HG03457 (cell line): ENCODE data around the gene RBBP4.
"Not testable (repeated sequence)": the region's sequence is repeated elsewhere in the genome, so short reads cannot be mapped to it uniquely, and the experiment has no call there.

Experiments used
- ATAC-seq: cut with Tn5 transposase; IDR thresholded peaks from one replicate; pipeline ENCODE4 v1.9.1; 2021; ENCODE audit warnings: moderate number of reproducible peaks; ENCODE audit not compliant: unreplicated experiment

Gene RBBP4

GRCh38 chr1:32636914-32637645 is 13.9 kb upstream of the RBBP4 start:
- no peak for ATAC-seq

DNA sequence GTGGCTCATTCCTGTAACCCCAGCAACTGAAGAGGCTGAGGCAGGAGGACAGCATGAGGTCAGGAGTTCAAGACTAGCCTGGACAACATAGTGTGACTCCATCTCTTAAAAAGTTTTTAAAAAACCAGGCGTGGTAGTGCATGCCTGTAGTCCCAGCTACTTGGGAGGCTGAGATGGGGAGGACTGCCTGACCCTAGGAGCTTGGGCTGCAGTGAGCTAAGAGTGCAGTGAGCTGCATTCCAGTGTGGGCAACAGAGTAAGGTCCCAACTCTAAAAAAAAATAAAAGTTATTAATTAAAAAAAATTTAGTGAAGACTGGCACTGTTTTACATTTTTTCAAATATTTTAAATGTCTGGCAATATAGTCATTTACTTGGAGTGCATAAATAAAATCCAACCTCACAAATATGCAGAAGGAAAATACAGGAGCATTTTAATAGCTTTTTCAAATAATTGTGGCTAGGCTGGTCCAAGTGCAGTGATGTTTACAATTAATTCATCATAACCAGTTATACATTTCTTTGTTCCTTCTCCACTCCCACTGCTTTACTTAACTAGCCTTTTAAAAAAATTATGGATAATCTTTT is 11.4 kb upstream of the RBBP4 start:
- ATAC-seq = no peak

DNA sequence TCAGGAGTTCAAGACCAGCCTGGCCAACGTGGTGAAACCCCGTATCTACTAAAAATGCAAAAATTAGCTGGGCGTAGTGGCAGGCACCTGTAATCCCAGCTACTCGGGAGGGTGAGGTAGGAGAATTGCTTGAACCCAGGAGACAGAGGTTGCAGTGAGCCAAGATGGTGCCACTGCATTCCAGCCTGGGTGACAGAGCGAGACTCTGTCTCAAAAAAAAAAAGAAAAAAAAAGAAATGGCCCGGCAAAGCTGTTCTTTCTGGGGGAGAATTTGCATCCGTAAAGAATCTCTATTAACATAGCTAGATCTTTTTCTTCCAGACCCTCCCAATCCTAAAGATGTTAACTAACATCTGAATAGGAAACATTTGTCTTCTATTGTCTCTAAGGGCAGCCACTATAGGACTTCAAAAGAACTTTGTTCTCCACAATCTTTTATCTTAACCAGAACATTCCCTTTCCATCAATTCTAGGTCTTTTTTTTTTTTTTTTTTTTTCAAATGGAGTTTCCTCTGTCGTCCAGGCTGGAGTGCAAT is 8.6 kb upstream of the RBBP4 start:
- ATAC-seq = not testable (repeated sequence)

GRCh38 chr1:32644426-32644825 is 6.6 kb upstream of the RBBP4 start:
- ATAC-seq = no peak

- no peak for ATAC-seq
Observed at GRCh38 chr1:32647308-32648134, 3.5 kb upstream of the RBBP4 start.

DNA sequence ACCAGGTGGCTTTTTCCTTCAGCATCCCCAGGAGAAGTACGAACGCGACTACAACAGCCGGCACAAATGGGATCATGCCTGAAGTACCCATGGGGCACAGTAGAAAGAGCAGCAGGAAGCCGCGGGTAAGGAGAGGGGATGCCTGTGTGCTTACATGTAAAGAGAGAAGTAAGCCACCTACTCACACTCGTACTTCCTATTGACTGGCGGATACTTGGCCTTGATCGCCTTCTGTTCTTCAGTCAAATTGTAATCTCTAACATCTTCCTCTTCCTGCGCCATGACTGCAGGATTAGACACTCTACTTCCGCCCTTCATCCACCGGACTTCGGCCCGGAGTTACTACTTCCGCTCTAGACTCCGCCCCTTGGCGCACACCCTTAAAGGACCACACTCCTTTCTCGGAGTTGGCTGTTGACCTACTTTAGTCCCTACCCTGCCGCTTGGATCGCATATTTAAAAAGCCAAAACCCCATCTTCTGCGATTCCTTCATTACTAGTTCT is 708 bp upstream of the RBBP4 start, which contains the start of gene ZBTB8OS:
TSS of gene ZBTB8OS (minus strand) at position 303 of the 504 bp plus-strand sequence. CDS start at position 282, 21 bp downstream.
- ATAC-seq = peak; percentile 39

DNA sequence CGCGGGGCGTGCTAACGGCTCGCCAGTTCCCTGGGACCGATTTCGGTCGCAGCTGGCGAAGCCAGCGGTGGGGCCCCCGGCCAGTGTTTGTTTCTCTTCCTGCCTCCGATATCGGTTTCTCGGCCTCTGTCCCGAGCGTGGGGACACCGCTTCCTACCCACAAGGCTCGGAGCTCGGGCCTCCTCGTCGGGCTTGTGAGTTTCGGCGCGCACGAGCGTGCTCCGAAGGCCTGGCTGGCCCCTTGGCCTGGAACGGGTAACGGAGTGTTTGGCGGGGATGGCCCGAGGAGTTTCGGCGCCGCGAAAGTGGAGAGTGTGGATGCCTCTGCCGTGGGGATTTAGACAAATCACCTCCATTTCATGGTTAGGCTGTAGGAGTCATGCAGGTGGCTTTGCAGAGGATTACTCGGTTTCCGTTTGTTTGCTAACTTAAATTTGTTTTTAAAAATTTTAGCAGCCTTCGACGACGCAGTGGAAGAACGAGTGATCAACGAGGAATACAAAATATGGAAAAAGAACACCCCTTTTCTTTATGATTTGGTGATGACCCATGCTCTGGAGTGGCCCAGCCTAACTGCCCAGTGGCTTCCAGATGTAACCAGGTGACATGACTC is 559 bp downstream of the RBBP4 start:
- peak; percentile 14 for ATAC-seq

GRCh38 chr1:32652244-32652962 is 1.4 kb downstream of the RBBP4 start:
- ATAC-seq = no peak

DNA sequence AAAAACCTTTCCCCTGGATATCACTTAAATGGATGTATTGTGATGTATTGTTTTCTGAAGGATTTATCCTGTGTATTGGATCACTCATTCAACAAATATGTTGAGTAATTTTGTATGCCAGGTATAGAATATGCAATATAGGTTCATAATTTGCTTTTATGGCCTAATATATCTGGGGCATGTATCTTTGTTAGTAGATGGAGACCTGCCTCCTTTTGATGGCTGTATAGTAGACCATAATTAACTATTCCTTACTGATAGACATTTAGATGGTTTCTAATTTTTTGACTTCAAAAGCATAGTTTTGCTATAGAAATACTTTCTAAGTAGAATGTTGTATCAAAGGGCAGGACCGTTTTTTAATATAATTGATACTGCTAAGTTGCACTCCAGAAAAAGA is 8.6 kb downstream of the RBBP4 start:
- ATAC-seq = no peak

DNA sequence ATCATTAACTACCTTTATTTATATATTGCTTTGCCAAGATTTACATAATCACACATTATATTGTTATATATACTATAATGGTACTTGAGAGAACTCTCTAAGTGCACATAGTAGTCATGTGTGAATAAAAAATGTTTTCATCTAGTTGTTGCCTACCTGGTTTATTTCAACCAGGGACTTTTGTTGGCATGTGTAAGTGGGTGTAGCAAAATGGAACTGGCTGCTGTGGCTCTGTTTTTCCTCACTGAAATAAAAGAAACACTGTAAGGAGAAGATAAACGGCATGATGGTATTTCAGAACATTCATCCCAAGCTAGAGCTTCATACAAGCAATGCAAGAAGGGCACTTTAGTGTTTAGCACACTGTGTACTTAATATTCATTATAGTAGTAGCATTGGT is 14.9 kb downstream of the RBBP4 start:
- no peak for ATAC-seq

GRCh38 chr1:32666901-32667566 is 16.0 kb downstream of the RBBP4 start:
- ATAC-seq = no peak

DNA sequence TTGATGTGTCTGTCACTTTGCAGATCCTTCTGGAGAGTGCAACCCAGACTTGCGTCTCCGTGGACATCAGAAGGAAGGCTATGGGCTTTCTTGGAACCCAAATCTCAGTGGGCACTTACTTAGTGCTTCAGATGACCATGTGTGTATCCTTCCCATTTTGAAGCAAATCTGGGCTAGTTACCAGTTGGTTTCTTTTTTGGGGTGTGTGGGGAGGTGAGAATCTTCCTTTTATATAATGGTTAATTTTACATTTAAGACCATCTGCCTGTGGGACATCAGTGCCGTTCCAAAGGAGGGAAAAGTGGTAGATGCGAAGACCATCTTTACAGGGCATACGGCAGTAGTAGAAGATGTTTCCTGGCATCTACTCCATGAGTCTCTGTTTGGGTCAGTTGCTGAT is 17.7 kb downstream of the RBBP4 start:
- ATAC-seq = not testable (repeated sequence)

DNA sequence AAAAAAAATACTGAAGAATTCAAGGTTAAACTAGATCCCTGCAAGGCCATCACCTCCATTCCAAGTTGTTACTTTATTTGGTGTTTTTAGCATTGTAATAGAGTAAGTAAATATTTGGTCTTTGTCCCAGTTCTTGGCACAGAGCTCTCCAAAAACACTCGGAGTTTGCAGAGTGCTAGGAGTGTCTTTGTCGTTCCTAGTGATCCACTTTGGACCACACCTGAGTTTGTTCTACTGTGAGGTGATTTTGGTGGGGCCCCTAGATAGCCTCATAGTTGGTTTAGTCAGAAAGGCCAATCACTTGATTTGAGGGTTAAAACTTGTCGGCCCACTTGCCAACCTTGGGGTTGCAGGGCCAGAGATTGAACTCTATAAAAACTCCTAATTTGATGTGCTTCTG is 25.9 kb downstream of the RBBP4 start:
- ATAC-seq = no peak

DNA sequence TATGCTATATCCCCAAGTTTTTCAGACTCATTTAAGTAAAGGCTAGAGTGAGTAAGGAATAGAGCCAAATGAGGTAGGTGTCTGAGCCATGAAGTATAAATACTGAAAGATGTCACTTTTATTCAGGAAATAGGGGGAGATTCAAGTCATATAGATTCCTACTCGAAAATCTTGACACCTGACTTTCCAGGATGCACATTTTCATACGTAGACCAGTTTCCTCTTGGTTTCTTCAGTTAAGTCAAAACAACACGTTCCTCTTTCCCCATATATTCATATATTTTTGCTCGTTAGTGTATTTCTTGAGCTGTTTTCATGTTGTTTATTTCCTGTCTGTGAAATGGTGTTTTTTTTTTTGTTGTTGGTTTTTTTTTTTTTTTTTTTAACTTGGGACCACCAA is 29.0 kb downstream of the RBBP4 start:
- ATAC-seq = not testable (repeated sequence)

- no peak for ATAC-seq
Observed at GRCh38 chr1:32680642-32681041, 29.6 kb downstream of the RBBP4 start.

GRCh38 chr1:32681509-32681908 is 30.5 kb downstream of the RBBP4 start:
- ATAC-seq = no peak

GRCh38 chr1:32681999-32682398 is 31.0 kb downstream of the RBBP4 start:
- ATAC-seq = no peak

- no peak for ATAC-seq
Observed at GRCh38 chr1:32683397-32683796, 32.4 kb downstream of the RBBP4 start.

- ATAC-seq = no peak
Observed at GRCh38 chr1:32684167-32684811, 33.3 kb downstream of the RBBP4 start.
